HL-60 (cell line): ENCODE data around the gene IPO13.

ENCODE experiments used
- DNase-seq, 2 experiments: peaks; one replicate each; pipeline ENCODE4 v3.0.0-alpha.2; 2010 to 2020; ENCODE audit warnings: low read depth in 1 of 2, low spot score in 1 of 2
- H3K27ac ChIP-seq: fragments of 250-450 bp; sonication (Bioruptor Pico); replicated peaks from 2 replicates; pipeline ENCODE4 v1.5.1; 2020; ENCODE audit warnings: mild to moderate bottlenecking, moderate library complexity
- H3K27me3 ChIP-seq: fragments of 250-450 bp; sonication (Bioruptor Pico); 2 replicates; pipeline ENCODE4 v1.5.1; 2021; ENCODE audit warnings: mild to moderate bottlenecking, moderate library complexity; ENCODE audit not compliant: insufficient read depth, poor library complexity, severe bottlenecking
- H3K4me3 ChIP-seq: replicated peaks from 2 replicates; pipeline ENCODE4 v1.5.1; 2011; ENCODE audit warnings: mild to moderate bottlenecking, control low read depth, low read length; ENCODE audit not compliant: insufficient read depth
- CTCF ChIP-seq: IDR thresholded peaks from one replicate; pipeline ENCODE4 v1.5.1; 2011; ENCODE audit warnings: low read length, control low read depth, inconsistent platforms; ENCODE audit not compliant: insufficient read depth
- GABPA ChIP-seq: IDR thresholded peaks from 2 replicates; pipeline ENCODE4 v1.6.1; 2012; ENCODE audit warnings: low read depth
- POLR2AphosphoS5 ChIP-seq: IDR thresholded peaks from 2 replicates; pipeline ENCODE4 v1.6.1; 2012; ENCODE audit warnings: low read depth
- REST ChIP-seq: IDR thresholded peaks from 2 replicates; pipeline ENCODE4 v1.6.1; 2012; ENCODE audit warnings: low read depth; ENCODE audit not compliant: insufficient replicate concordance
- SPI1 ChIP-seq: IDR thresholded peaks from 2 replicates; pipeline ENCODE4 v1.6.1; 2012; ENCODE audit warnings: low read depth, mild to moderate bottlenecking, borderline replicate concordance

The IPO13 gene

GRCh38 chr1:43985984-43986595 lies 39.3 kb downstream of the IPO13 start:
- Histone ChIP-seq H3K4me3 (no peak overlapping the region), H3K27me3 (no peaks in the 10 kb centered on the region), H3K27ac (no peak overlapping the region)
- DNase-seq: no peak
- no peak for TF ChIP-seq GABPA
- no peak for TF ChIP-seq POLR2AphosphoS5
- TF ChIP-seq SPI1: no peak
- TF ChIP-seq CTCF: no peak
- no peak for TF ChIP-seq REST

- H3K27ac ChIP-seq: no peak overlapping the region
- TF ChIP-seq SPI1 (no peak), POLR2AphosphoS5 (no peak), CTCF (no peak), GABPA (no peak), REST (no peak)
- no peak for DNase-seq
- no peaks in the 10 kb centered on the region for H3K27me3 ChIP-seq
- no peak overlapping the region for H3K4me3 ChIP-seq
Measured at GRCh38 chr1:43986712-43987111, 40.0 kb downstream of the IPO13 start.

- no peaks in the 10 kb centered on the region for H3K27me3 ChIP-seq
- no peak overlapping the region for H3K4me3 ChIP-seq
- DNase-seq: no peak
- H3K27ac ChIP-seq: no peak overlapping the region
- no peak for TF ChIP-seq POLR2AphosphoS5
- no peak for TF ChIP-seq SPI1
- TF ChIP-seq GABPA: no peak
- TF ChIP-seq REST: no peak
- no peak for TF ChIP-seq CTCF
Measured at GRCh38 chr1:43987159-43987902, 40.6 kb downstream of the IPO13 start.
